Cardiac fibroblast (primary cell): ENCODE measurements around the gene TNS3.

ENCODE experiments used
- DNase-seq, 2 donors: peaks; one replicate each; pipeline versions ENCODE4 v3.0.0 to v3.0.0-alpha.2; 2010; ENCODE audit warnings: low read depth in 2 of 2
- H3K4me3 ChIP-seq, 2 donors: replicated peaks in 1 of 2; 1 replicate in 1 of 2; 2 replicates in 1 of 2; pipeline ENCODE4 v1.5.1; 2011; ENCODE audit warnings: low read depth in 2 of 2, low read length in 2 of 2, mild to moderate bottlenecking in 2 of 2, moderate library complexity in 1 of 2
- TF ChIP-seq, protein P1 (sequence below): IDR thresholded peaks from one replicate; pipeline ENCODE4 v1.5.1; 2011; ENCODE audit warnings: low read depth, mild to moderate bottlenecking, low read length, inconsistent platforms

The TNS3 gene

DNA sequence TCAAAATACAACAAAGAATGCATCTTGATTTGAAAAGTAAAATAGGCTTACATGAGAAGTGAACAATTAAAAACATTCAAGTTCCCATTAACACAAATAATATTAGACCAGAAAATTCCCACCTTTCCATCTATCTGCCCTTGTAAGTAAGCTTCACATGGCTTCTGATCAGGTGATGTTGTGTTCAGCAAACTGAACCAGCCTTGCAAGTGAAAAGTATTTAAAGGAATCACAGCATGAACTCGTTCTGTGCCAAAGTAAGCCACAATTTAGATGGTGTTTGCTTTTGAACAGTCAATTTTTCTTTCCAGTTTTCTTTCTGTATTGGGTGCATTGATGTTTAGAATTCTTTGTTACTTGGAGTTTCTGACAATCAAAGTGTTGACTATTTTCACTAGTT is 347.9 kb downstream of the TNS3 start:
- no peak overlapping the region for H3K4me3 ChIP-seq
- TF ChIP-seq, protein P1, sequence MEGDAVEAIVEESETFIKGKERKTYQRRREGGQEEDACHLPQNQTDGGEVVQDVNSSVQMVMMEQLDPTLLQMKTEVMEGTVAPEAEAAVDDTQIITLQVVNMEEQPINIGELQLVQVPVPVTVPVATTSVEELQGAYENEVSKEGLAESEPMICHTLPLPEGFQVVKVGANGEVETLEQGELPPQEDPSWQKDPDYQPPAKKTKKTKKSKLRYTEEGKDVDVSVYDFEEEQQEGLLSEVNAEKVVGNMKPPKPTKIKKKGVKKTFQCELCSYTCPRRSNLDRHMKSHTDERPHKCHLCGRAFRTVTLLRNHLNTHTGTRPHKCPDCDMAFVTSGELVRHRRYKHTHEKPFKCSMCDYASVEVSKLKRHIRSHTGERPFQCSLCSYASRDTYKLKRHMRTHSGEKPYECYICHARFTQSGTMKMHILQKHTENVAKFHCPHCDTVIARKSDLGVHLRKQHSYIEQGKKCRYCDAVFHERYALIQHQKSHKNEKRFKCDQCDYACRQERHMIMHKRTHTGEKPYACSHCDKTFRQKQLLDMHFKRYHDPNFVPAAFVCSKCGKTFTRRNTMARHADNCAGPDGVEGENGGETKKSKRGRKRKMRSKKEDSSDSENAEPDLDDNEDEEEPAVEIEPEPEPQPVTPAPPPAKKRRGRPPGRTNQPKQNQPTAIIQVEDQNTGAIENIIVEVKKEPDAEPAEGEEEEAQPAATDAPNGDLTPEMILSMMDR: no peak

DNA sequence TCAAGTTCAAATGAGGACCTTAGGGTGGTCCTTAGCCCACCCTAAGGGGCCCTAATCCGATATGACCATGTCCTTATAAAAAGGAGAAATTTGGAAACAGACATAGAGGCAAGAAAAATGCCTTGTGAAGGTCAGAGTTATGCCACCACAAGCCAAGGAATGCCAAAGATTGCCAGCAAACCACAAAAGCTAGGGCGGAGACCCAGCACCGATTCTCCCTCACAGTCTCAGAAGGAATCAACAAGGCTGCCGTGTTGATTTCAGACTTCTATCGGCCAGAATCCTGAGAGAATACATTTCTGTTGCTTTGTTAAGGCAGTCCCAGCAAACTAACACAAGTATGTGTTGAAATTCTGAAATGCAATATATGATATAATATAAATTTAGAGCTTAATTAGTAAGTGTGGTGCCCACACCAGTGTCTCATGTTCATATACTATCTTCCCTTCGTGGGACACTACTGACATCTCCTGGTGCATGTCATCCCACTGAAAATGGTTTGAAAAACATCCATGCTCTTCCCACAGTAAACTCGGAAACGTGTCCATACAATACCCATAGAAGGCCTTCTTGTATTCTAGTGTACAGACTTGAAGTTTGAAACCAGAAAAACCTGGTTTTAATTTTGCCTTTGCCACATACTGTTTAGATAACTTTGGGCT is 349.0 kb downstream of the TNS3 start:
- no peak for DNase-seq
- TF ChIP-seq, protein P1: no peak

More for the DNA sequence above, 347.9 kb downstream of the TNS3 start:
- DNase-seq: no peak

DNA sequence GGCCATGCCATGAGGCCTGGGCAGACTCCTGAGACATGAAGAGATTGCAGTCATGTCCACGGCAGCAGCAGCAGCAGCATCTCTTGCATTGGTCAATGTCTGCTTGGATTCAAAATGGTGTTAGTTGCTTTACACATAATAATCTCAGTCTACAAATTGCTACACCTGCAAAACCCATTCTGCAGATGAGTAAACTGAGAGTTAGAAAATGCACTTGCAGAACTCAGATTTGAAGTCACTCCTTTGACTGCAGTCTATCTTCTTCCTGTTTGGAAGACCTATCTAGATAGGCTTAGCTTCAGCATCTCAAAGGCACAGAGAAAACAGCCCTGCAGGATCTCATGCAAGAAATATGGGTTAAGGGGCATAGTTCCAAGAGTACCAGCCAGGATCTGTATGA is 350.3 kb downstream of the TNS3 start:
- H3K4me3 ChIP-seq: no peak overlapping the region
- no peak for DNase-seq
- TF ChIP-seq, protein P1: no peak

More for the DNA sequence above, 349.0 kb downstream of the TNS3 start:
- no peak overlapping the region for H3K4me3 ChIP-seq

DNA sequence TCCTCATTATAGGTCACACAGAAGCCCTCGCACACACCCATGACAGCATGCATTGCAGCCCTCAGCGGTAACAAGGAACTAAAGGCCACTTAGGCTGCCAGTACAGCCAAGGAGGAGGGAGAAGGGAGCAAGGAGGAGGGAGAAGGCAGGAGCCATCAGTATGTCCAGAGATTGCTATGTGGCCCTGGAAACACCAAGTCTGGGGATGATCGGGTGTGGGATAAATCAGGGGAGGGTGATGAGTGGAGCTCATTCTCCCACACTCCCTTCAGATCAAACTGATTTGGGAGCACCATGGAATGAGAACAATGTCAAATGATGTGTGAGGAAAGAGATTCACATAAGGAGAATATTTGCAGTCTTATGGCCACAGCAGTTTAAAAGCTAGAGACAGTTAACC is 350.9 kb downstream of the TNS3 start:
- TF ChIP-seq, protein P1: no peak
- DNase-seq: no peak
- no peak overlapping the region for H3K4me3 ChIP-seq

DNA sequence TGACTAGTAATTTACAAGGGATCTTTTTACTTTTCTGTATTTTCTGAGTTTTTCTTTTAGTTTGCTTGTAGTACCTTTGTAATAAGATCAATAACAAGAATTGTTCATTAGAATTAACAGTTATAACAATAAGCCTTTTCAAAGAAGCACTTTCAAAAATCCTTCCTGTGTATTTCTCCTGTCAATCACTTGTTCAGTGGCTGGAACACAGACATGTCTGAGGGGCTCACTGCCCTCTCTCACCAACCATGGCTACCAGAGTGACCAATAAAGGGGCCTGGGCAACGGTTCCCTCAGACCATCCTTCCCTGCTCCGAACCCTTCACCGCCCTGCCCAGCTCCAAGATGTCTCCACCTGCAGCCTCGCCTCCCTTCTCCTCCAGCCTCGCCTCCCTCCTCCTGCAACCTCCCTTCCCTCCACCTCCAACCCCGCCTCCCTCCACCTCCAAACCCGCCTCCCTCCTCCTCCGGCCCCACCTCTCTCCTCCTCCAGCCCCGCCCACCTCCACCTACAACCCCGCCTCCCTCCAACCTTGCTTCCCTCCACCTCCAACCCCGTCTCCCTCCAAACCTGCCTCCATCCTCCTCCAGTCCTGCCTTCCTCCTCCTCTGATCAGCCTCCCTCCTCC is 353.4 kb downstream of the TNS3 start:
- no peak for DNase-seq
- TF ChIP-seq, protein P1: no peak
- no peak overlapping the region for H3K4me3 ChIP-seq

DNA sequence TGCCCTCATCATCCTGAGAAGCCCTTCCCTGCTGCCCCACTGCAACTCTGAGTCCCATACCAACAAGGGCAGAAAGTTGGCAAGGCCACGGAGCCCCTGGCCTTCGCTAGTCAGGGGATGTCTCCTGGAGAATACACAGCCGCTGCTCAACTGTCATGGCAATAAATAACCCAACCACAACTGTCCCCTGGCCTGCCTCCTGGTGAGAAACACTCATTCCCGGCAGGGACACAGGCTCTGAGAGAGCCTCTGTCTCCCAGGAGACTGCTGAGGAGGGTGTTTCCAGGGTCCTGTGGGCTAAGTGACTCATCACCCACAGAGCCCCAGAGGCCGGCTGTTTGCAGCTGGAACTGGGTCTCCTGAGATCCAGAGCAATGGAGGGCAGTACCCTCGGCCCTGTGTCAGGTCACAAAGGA is 354.1 kb downstream of the TNS3 start:
- H3K4me3 ChIP-seq: no peak overlapping the region
- TF ChIP-seq, protein P1: no peak
- peak; percentile 47 to 68 for DNase-seq
